ENCODE data around the gene CD55.

The CD55 gene, protein sequence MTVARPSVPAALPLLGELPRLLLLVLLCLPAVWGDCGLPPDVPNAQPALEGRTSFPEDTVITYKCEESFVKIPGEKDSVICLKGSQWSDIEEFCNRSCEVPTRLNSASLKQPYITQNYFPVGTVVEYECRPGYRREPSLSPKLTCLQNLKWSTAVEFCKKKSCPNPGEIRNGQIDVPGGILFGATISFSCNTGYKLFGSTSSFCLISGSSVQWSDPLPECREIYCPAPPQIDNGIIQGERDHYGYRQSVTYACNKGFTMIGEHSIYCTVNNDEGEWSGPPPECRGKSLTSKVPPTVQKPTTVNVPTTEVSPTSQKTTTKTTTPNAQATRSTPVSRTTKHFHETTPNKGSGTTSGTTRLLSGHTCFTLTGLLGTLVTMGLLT

DNA sequence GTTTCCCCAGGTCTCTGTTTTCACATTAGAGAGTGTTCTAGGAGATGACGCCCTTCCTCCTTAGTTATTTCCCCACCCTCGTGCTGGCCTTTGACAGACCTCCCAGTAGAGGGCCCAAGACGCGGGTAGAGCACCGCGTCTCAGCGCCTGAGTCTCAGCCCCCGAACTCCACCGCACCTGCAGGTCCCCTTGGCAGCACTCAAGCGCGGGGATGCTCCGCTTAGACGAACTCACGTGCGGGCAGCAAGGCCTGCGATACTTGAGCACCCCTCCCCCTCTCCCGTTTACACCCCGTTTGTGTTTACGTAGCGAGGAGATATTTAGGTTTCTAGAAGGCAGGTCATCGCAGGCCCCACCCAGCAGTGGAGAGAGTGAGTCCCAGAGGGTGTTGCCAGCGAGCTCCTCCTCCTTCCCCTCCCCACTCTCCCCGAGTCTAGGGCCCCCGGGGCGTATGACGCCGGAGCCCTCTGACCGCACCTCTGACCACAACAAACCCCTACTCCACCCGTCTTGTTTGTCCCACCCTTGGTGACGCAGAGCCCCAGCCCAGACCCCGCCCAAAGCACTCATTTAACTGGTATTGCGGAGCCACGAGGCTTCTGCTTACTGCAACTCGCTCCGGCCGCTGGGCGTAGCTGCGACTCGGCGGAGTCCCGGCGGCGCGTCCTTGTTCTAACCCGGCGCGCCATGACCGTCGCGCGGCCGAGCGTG lies at the start of gene CD55:
Gene CD55 (plus strand): TSS at position 600 of the 711 bp plus-strand sequence. CDS start 88 bp downstream, at position 688.
- peak; percentile 94 for DNase-seq (ENCODE audit: low spot score)

DNA sequence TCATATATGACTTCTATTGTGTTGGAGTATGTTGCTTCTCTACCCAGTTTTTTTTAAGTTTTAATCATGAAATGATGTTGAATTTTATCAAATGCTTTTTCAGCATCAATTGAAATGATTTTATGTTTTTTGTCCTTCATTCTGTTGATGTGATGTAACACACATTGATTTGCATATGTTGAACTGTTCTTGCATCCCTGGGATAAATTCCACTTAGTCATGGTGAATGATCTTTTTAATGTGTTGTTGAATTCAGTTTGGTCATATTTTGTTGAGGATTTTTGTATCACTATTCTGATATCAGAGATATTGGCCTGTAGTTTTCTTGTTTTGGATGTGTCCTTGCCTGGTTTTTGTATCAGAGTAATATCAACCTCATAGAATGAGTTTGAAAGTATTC lies 46.6 kb upstream of the CD55 start:
- no peak for DNase-seq (ENCODE audit: low spot score)

- no peak for DNase-seq (ENCODE audit: low spot score)
These were observed 45.0 kb upstream of the CD55 start for GRCh38 chr1:207276465-207276864.

- DNase-seq (ENCODE audit: low spot score): no peak
These were observed 44.2 kb upstream of the CD55 start for GRCh38 chr1:207277241-207277640.

GRCh38 chr1:207279652-207280051 lies 41.8 kb upstream of the CD55 start:
- DNase-seq (ENCODE audit: low spot score): no peak

DNA sequence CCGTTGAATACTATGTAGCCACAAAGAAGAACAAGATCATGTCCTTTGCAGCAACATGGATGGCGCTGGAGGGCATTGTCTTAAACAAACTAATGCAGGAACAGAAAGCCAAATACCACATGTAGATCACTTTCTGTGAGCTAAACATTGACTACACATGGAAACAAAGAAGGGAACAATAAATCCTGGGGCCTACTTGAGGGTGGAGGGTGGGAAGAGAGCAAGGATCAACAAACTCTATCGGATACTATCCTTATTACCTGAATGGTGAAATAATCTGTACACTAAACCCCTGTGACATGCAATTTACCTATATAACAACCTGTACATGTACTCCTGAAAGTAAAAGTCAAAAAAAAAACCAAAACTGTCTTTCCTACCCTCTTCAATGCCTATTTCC lies 40.8 kb upstream of the CD55 start:
- DNase-seq (ENCODE audit: low spot score): no peak

DNA sequence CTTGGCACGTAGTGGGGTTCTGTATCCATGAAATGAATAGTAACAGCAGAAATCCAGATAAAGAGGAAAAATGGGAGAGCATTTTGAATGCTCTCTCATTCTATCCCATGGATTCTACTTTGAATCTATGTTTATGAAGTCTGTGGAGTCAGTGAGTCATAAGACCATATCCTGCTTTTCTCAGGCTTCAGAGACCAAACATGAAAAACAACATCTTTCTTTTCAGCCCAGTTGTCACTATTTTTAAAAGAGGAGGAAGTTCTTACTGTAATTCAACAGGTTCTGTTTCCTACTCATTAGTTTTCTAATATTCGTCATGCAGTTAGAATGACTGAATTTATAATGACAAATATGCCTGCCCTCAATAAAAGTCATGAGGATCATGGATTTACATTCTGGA lies 39.4 kb upstream of the CD55 start:
- peak; percentile 46 for DNase-seq (ENCODE audit: low spot score)

- no peak for DNase-seq (ENCODE audit: low spot score)
These were observed 38.7 kb upstream of the CD55 start for GRCh38 chr1:207282496-207283380.

- DNase-seq (ENCODE audit: low spot score): no peak
These were observed 38.1 kb upstream of the CD55 start for GRCh38 chr1:207283421-207283820.

DNA sequence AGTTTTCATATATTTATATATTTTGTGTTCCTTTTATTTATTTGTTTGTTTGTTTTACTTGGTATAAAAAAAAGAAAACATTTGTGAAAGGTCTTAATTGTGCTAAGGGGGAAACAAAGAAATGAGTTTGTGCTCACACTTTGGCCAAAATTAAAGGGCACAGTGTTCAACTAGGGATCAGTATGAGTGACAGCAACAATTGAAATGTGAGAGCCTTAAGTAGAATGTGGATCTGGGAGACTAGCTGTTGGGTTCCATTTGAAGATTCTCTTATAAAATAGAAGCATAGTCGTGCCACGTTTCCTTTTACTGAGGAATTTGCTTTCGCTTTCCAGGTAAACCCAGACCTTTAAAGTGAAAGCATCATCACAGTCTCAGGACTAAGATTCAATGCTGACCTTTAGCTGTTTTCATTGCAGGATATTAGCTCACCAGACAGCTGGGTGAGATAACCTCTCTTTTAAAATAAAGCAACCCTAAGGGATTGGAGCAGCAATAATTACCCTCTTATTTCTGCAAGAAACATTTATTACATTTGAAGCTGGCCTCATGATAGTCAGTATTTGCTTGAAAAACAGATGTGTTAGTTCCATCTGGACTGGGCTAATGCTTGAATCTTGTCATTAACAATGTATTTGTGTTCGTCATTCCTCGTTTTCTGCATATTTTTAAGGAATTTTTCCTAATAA lies 37.1 kb upstream of the CD55 start:
- no peak for DNase-seq (ENCODE audit: low spot score)

- DNase-seq (ENCODE audit: low spot score): peak; percentile 46
These were observed 34.6 kb upstream of the CD55 start for GRCh38 chr1:207286786-207287468.

GRCh38 chr1:207288315-207288714 lies 33.2 kb upstream of the CD55 start:
- DNase-seq (ENCODE audit: low spot score): peak; percentile 36

DNA sequence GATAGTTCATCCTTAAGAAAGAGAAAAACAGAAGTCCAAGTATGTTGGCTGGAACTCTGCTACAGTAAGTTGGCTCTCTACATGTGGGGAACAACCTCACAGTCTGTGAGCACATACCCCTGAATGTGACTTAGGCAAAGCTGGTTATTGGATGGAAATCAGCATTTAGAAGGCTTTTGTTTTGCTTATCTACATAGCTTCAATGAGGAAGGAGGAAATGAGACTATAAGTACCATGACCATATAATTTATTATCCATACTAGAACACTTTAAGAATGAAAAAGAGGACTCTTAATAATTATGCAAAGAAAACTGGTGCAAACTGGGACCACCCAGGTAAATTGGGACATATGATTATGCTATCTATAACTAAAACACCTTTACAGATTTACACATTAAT lies 31.7 kb upstream of the CD55 start:
- no peak for DNase-seq (ENCODE audit: low spot score)

GRCh38 chr1:207291723-207292122 lies 29.8 kb upstream of the CD55 start:
- DNase-seq (ENCODE audit: low spot score): no peak

GRCh38 chr1:207298186-207298585 lies 23.3 kb upstream of the CD55 start:
- DNase-seq (ENCODE audit: low spot score): no peak

DNA sequence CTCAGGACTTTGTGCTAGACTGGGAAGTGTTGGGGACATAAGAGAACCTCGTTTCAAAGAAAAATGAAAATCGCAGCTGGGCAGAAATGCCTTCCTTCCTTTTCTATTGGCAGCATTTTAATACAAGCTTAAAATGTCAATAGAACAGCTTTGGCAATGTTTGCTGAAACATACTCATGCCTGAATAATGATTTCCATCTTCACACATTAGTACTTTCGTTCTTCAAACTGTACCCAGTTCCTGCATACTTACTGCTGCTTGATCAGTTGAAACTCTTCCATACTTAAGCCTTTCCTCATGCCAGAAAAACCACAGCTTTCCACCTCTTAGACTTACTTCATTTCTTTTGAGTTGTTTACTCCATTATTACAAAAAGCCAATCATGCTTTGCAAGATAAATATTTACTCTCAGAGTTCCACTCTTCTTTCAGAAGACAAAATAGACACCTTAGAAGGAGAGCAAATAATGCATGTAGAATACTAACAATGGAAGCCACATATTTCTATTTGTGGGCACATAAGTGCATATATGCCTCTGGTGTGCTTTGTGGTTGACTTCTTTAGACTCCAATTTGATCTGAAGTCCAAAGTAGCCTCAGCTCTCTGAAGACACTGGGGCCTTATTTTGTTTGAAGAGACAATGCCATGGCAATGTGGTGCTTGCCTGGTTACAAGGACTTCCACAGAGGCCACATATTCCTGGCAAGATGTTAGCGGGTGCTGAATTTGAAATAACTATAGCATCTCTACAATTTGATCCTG lies 22.7 kb upstream of the CD55 start:
- no peak for DNase-seq (ENCODE audit: low spot score)

DNA sequence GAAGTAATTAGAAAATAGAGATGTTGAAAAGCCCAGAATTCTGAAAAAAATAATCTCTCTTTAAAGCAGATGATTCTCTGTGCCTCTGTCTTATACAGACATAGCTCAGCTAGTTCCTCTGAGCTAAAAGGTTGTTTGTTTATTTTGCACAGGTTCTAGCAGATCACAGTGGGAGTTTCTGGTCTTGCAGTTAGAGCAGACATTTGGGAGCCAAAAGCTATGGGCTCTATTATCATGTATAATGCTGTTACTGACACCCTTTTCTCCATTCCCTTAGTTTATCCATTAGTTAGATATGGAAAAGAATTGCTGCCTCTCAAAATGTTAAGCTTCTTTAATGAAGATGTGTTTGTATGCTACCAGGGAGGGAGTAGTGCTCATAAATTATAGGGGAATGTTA lies 20.5 kb upstream of the CD55 start:
- DNase-seq (ENCODE audit: low spot score): no peak

GRCh38 chr1:207302618-207303393 lies 18.7 kb upstream of the CD55 start:
- no peak for DNase-seq (ENCODE audit: low spot score)

DNA sequence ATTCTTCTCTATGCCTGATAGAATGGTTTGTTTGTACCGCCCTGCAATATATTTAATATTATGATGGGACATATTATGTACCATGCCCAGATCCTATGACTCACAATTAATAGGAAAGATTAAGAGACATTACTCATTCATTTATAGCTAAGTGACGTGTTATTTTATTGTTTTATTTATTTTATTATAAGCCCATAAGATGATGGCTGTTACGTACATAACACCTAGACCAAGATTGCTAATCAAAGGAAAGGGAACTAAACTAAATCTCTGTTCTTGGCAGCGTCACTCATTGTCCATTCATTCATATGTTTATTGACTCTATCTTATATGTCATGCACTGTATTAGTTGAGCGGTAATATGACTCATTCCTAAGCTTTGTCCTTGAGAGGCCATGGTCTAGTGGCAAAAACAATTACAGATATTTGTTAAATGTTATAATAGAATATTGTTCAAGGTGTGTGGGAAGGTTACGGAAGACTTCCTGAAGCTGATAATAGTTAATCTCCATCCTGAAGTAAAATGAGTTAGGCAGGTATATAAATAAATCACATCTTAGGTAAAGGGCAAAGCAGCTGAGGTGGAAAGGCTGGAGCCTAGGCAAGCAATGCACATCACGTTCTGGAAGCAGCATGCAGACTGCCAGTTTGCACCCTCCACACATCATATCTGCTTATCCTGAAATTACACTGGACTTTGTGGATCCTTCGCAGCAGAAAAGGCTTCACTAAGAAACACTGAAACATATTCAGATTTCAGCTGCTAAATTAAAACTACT lies 16.6 kb upstream of the CD55 start:
- DNase-seq (ENCODE audit: low spot score): no peak

Data from AG08395 (cell line).